ENCODE data around the gene TRAF2. TPM values are rescaled to one million over a fixed set of nuclear protein-coding genes. Genes with fewer than 3 reads are reported as not detected.

Gene TRAF2
- total and polyA plus RNA-seq, 2 of the 13 experiments (the other 11 are each of a cell fraction or from before 2014, with no cell fraction given): 12.4 to 13.6 TPM

- TF ChIP-seq AKNA (CRISPR knock-in tag; IDR thresholded peaks at IDR 0.05; ENCODE audit: borderline replicate concordance): no peak
- TF ChIP-seq MYPOP (CRISPR knock-in tag; IDR thresholded peaks at IDR 0.05): peak; percentile 42; the same call in 1 of the 2 replicates
- TF ChIP-seq ZNF17 (CRISPR knock-in tag; IDR thresholded peaks at IDR 0.05): no peak
- TF ChIP-seq ZNF296 (CRISPR knock-in tag; conservative IDR thresholded peaks at IDR 0.05): no peak; the same call in 1 of the 2 replicates
- peak; percentile 40; the same call in 1 of the 2 replicates for TF ChIP-seq SPEN (CRISPR knock-in tag; IDR thresholded peaks at IDR 0.05; ENCODE audit: low read depth)
- TF ChIP-seq GZF1 (CRISPR knock-in tag; IDR thresholded peaks at IDR 0.05): no peak
- TF ChIP-seq, protein P1, sequence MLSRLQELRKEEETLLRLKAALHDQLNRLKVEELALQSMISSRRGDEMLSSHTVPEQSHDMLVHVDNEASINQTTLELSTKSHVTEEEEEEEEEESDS (CRISPR knock-in tag; IDR thresholded peaks at IDR 0.05; ENCODE audit: borderline replicate concordance): no peak
- no peak for TF ChIP-seq EP300 (IDR thresholded peaks at IDR 0.05; ENCODE audit: low read depth in 2 of 2, low read length in 2 of 2)
- TF ChIP-seq EP300 (CRISPR knock-in tag; IDR thresholded peaks at IDR 0.05; ENCODE audit: borderline replicate concordance): peak; percentile 49; the same call in 1 of the 2 replicates
- TF ChIP-seq, protein P2, sequence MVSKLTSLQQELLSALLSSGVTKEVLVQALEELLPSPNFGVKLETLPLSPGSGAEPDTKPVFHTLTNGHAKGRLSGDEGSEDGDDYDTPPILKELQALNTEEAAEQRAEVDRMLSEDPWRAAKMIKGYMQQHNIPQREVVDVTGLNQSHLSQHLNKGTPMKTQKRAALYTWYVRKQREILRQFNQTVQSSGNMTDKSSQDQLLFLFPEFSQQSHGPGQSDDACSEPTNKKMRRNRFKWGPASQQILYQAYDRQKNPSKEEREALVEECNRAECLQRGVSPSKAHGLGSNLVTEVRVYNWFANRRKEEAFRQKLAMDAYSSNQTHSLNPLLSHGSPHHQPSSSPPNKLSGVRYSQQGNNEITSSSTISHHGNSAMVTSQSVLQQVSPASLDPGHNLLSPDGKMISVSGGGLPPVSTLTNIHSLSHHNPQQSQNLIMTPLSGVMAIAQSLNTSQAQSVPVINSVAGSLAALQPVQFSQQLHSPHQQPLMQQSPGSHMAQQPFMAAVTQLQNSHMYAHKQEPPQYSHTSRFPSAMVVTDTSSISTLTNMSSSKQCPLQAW (CRISPR knock-in tag; IDR thresholded peaks at IDR 0.05): peak; percentile 91
- peak; percentile 65 for TF ChIP-seq BCL3 (CRISPR knock-in tag; IDR thresholded peaks at IDR 0.05)
- no peak for TF ChIP-seq ZNF432 (CRISPR knock-in tag; IDR thresholded peaks at IDR 0.05; ENCODE audit: borderline replicate concordance)
- TF ChIP-seq POLR2AphosphoS2 (IDR thresholded peaks at IDR 0.05; ENCODE audit: low read depth, low read length): no peak
- peak in 1 of 2 experiments; percentile 73; a peak in 2 of 4 replicates for TF ChIP-seq ATF4 (CRISPR knock-in tag; IDR thresholded peaks at IDR 0.05)
- TF ChIP-seq SMARCC2 (IDR thresholded peaks at IDR 0.05): no peak
- TF ChIP-seq MIER2 (CRISPR knock-in tag; IDR thresholded peaks at IDR 0.05): 0 out of 2 replicates have a peak, but pooled peaks have one; percentile 40
- no peak for TF ChIP-seq NFRKB (IDR thresholded peaks at IDR 0.05)
Measured at GRCh38 chr9:136882109-136882946, 4.0 kb upstream of the TRAF2 start (continued).
